ENCODE measurements around the gene HIRIP3. TPM values are rescaled to one million over a fixed set of nuclear protein-coding genes. Genes with fewer than 3 reads are reported as not detected.
A peak's percentile ranks its signal among the peaks of the same experiment; 100 is the strongest.
"Not testable (repeated sequence)": the region's sequence is repeated elsewhere in the genome, so short reads cannot be mapped to it uniquely, and the experiment has no call there.

Gene HIRIP3, protein sequence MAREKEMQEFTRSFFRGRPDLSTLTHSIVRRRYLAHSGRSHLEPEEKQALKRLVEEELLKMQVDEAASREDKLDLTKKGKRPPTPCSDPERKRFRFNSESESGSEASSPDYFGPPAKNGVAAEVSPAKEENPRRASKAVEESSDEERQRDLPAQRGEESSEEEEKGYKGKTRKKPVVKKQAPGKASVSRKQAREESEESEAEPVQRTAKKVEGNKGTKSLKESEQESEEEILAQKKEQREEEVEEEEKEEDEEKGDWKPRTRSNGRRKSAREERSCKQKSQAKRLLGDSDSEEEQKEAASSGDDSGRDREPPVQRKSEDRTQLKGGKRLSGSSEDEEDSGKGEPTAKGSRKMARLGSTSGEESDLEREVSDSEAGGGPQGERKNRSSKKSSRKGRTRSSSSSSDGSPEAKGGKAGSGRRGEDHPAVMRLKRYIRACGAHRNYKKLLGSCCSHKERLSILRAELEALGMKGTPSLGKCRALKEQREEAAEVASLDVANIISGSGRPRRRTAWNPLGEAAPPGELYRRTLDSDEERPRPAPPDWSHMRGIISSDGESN
- 8.2 and 21.6 TPM in 2 replicates for total RNA-seq (2014; rRNA removed; shearing (Covaris generic); ENCODE audit: low replicate concordance)

GRCh38 chr16:29995324-29995910, at the start of gene HIRIP3:
TSS of gene HIRIP3 (minus strand) at chr16:29995617. CDS start at chr16:29995605, 12 bp downstream.
- DNase-seq (ENCODE audit: low read depth): peak; percentile 86
- in situ Hi-C loops (cut with HindIII; ENCODE audit: low pct_unique_long_range_greater_than_20kb, low sequenced_read_pairs): no loop called here

- DNase-seq (ENCODE audit: low read depth): no peak
- in situ Hi-C loops (cut with HindIII; ENCODE audit: low pct_unique_long_range_greater_than_20kb, low sequenced_read_pairs): no loop called here
Measured at GRCh38 chr16:30041841-30042240, 46.4 kb upstream of the HIRIP3 start.

GRCh38 chr16:30040690-30041089, 45.3 kb upstream of the HIRIP3 start:
- in situ Hi-C loops (cut with HindIII; ENCODE audit: low pct_unique_long_range_greater_than_20kb, low sequenced_read_pairs); DNase-seq (ENCODE audit: low read depth): not testable (repeated sequence)

- in situ Hi-C loops (cut with HindIII; ENCODE audit: low pct_unique_long_range_greater_than_20kb, low sequenced_read_pairs): no loop called here
- no peak for DNase-seq (ENCODE audit: low read depth)
Measured at GRCh38 chr16:30040221-30040620, 44.8 kb upstream of the HIRIP3 start.

- in situ Hi-C loops (cut with HindIII; ENCODE audit: low pct_unique_long_range_greater_than_20kb, low sequenced_read_pairs): no loop called here
- no peak for DNase-seq (ENCODE audit: low read depth)
Measured at GRCh38 chr16:30033270-30033669, 37.9 kb upstream of the HIRIP3 start.

DNA sequence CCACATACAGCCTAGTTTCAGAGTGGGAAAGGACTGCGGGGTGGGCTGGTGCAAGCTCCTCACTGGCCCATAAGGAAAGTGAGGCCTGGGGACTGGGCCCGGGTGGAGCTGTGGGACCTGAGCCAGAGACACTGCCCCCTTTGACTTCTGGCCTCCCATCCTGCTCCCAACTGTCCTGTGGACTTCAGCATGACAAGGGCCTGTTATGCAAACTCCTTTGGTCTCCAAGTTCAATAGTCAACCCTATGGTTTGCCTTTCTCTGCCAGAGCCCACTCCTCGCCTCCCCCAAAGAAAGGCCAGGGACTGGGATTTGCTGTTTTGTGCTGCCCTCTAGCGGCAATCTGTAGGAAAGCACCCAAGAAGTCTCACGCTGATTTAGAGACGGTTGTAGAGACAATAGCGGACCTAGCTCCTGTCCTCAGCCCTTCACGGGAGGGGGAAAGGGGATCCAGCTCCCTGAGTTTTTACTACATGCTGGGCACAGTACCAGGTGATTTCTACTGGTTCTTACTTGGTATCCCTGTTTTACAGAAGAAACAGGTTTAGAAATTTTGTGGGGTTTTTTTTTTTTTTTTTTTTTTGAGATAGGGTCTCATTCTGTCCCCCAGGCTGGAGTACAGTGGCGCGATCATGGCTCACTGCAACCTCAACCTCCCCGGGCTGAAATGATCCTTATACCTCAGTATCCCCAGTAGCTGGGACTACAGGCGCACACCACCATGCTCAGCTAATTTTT, 36.8 kb upstream of the HIRIP3 start:
- peak; percentile 56 for DNase-seq (ENCODE audit: low read depth)
- in situ Hi-C loops (cut with HindIII; ENCODE audit: low pct_unique_long_range_greater_than_20kb, low sequenced_read_pairs): no loop called here

DNA sequence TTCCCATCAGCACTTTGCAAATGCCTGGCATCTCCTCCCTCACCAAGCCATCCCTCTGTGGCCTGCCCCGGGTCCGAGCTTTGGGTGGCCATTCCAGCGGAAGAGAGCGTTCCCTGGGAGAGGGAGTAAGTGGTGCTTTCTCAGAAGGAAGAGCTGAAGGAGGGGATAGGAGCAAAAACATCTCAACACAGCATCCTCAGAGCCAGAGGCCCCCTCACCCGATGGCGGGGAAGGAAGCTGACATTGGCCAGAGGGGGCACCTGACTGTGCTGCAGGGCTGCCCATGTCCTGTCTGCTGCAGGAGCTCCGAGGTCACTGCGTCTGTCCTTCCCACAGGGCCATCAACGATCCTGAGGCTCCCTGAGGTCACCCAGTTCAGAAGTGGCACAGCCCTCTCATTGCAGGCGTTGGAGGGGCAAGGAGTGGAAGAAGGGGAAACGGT, 36.1 kb upstream of the HIRIP3 start:
- DNase-seq (ENCODE audit: low read depth): no peak
- in situ Hi-C loops (cut with HindIII; ENCODE audit: low pct_unique_long_range_greater_than_20kb, low sequenced_read_pairs): no loop called here

DNA sequence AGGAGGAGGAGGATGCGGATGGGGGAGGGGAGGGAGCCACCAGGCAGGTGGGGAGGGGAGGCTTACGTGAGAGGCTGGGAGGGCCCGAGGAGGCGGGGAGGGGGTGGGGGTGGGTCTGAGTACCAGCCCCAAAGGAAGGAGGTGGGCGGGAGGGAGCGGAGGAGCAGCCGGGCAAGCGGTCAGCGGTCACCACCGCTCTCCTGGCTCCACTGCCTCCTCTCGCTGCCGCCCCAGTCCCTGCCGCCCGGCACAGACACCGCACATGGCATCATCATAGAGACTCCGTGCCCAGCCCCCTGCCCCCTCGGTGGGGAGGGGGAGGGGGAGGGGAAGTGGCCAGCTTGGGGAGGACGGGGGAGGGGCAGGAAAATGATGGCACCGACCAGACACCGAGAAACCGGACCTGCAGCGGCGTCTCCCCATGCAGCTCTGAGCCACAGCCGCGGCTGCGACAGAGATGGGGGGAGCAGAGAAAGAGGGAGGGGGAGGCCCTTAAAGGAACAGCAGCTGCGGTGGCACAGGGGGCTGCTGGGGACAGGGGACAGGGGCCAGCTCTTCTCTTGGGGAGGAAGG, 35.5 kb upstream of the HIRIP3 start, which contains the start of gene TLCD3B:
Gene TLCD3B, minus strand, starts transcription at position 431 of the 573 bp plus-strand sequence. CDS start 744 bp downstream, outside the sequence.
- DNase-seq (ENCODE audit: low read depth): no peak
- in situ Hi-C loops (cut with HindIII; ENCODE audit: low pct_unique_long_range_greater_than_20kb, low sequenced_read_pairs): no loop called here

DNA sequence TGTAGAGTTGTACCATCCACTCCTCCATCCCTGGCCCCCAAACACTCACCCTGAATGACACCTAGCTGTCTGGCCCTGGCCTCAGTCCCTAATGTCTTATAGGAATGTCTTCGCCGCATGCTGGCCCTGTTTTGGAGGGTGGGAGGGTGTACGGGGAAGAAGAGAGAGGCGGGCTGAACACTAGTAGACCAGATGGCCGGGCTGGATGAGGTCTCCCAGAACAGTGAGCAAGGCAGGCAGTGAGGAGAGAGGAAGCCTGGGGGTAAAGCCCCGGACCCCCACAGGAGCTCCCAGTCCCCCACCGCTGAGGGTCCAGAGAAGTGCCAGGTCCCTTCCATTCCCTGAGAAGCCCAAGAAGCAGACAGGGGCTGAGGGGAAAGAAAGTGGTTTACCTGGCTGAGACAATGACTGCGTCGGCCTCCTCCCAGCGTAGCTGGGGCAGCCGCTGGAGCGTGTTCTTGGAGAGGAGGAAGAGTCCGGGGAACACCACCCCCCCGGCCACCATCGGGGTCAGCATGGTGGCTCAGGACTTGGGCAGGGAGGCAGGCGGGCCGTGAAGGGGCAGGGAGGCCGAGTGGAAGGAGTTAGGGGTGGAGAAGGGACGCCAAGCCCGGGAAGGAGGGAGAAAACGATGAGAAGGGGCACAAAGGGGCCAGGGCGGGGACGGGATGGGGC, 34.7 kb upstream of the HIRIP3 start:
- no peak for DNase-seq (ENCODE audit: low read depth)
- in situ Hi-C loops (cut with HindIII; ENCODE audit: low pct_unique_long_range_greater_than_20kb, low sequenced_read_pairs): no loop called here

DNA sequence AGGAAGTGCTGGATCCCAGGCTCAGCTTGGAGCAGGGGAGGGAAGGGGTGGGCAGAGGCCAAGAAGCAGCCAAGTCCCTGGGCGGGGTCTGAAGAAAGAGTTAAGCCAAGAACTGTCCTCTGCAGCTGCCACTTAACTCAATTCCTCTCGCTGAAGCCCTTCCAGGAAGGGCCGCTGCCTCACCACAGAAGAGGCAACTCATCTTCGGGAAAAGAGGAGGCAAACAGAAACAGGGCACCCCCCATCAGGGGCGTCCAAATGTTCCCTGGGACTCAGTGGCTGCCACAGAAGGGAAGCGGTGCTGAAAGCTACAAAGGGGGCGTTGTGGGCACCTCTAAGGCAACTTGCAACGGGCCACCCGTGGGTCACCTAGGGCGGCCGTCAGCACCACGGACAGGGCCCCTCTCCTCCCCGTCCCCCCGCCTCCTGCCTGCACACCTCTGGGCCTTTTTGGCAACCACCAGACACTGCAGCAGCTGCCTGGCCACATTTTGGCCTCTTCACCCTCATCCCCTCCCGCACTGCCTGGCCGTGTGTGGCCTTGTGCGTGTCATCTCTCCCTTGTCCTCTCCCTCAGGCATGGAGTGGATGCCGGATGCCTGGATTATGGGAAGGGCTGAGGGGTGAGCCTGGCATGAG, 33.1 kb upstream of the HIRIP3 start:
- in situ Hi-C loops (cut with HindIII; ENCODE audit: low pct_unique_long_range_greater_than_20kb, low sequenced_read_pairs): no loop called here
- DNase-seq (ENCODE audit: low read depth): peak; percentile 49

GRCh38 chr16:30027588-30028437, 32.4 kb upstream of the HIRIP3 start:
- in situ Hi-C loops (cut with HindIII; ENCODE audit: low pct_unique_long_range_greater_than_20kb, low sequenced_read_pairs): no loop called here
- DNase-seq (ENCODE audit: low read depth): no peak

- in situ Hi-C loops (cut with HindIII; ENCODE audit: low pct_unique_long_range_greater_than_20kb, low sequenced_read_pairs): no loop called here
- DNase-seq (ENCODE audit: low read depth): no peak
Measured at GRCh38 chr16:30026449-30026848, 31.0 kb upstream of the HIRIP3 start.

GRCh38 chr16:30025574-30025973, 30.2 kb upstream of the HIRIP3 start:
- in situ Hi-C loops (cut with HindIII; ENCODE audit: low pct_unique_long_range_greater_than_20kb, low sequenced_read_pairs): no loop called here

DNA sequence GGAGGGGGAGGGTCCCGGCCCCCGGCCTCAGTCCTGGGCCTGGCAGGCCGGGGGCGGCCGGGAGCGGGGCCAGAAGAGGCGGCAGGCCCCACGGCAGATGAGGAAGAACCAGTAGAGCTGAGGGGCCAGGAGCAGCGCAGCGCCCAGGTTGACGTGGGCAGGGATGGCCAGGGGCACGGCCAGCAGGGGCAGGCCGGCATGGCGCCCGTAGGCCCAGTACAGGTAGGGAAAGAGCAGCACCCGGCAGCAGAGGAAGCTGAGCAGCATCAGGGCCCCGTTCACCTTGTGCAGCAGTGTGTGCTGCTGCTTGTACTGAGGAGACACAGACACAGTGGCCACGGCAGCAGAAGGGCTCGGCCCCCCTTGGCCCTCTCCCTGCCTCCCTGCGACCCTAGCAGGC, 29.7 kb upstream of the HIRIP3 start:
- no peak for DNase-seq (ENCODE audit: low read depth)
- in situ Hi-C loops (cut with HindIII; ENCODE audit: low pct_unique_long_range_greater_than_20kb, low sequenced_read_pairs): no loop called here

More at GRCh38 chr16:30025574-30025973, 30.2 kb upstream of the HIRIP3 start:
- no peak for DNase-seq (ENCODE audit: low read depth)

DNA sequence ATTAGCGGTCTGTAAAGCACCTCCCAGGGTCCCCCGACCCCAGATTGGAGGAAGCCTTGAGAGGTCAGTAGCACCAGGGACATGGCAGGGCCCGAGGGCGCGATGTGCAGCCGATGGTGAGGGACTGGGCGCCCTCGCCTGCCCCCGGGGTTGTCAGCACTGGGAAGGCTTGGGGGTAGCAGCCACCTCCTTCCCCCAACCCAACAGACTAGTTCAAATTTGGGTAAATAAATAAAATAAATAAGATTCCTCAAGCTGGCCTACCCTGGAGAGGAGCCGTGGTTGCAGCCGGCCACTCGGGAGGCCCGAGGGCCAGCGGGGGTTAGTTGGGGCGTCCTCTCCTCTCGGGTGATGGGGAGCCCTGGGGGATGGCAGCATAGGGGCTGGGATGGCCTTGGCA, 29.0 kb upstream of the HIRIP3 start:
- in situ Hi-C loops (cut with HindIII; ENCODE audit: low pct_unique_long_range_greater_than_20kb, low sequenced_read_pairs): no loop called here
- DNase-seq (ENCODE audit: low read depth): no peak

GRCh38 chr16:30023586-30023985, 28.2 kb upstream of the HIRIP3 start:
- in situ Hi-C loops (cut with HindIII; ENCODE audit: low pct_unique_long_range_greater_than_20kb, low sequenced_read_pairs): no loop called here

More at GRCh38 chr16:30023586-30023985, 28.2 kb upstream of the HIRIP3 start:
- DNase-seq (ENCODE audit: low read depth): no peak

Data from Caki2 (cell line).